ENCODE results near the gene KCTD16. TPM values are rescaled to one million over a fixed set of nuclear protein-coding genes. Genes with fewer than 3 reads are reported as not detected.

Gene KCTD16
- total RNA-seq, 1 experiment from 2014 or later: 0.08 TPM

- intact Hi-C loops (cut with micrococcal nuclease; ENCODE audit: unreplicated experiment) (no loop called here), in situ Hi-C loops (cut with HindIII; ENCODE audit: low pct_unique_long_range_greater_than_20kb, low sequenced_read_pairs) (no loop called here)
- no peaks in the 10 kb centered on the region for H3K27me3 ChIP-seq (ENCODE audit: control insufficient read depth, insufficient read depth, low read length)
- POLR2A ChIA-PET: no interaction called here
- DNase-seq (ENCODE audit: low read depth, low spot score) (no peak), ATAC-seq (peak; percentile 62; the same call in 1 of the 2 replicates)
- H3K27ac ChIP-seq (ENCODE audit: low read length): no peak overlapping the region
- H3K9me3 ChIP-seq (ENCODE audit: control insufficient read depth, insufficient read depth, low read depth, low read length): no peaks in the 10 kb centered on the region
- no peaks in the 10 kb centered on the region for H3K4me1 ChIP-seq (ENCODE audit: control insufficient read depth, insufficient read depth, low read length)
- TF ChIP-seq TCF7L2 (IDR thresholded peaks at IDR 0.05; ENCODE audit: low read depth, low read length) (no peak), CTCF (IDR thresholded peaks at IDR 0.05) (peak; percentile 72; the same call in 1 of the 2 replicates), REST (IDR thresholded peaks at IDR 0.05; ENCODE audit: insufficient read depth in 1 of 2, low read depth in 2 of 2, low read length in 1 of 2) (no peak)
- CTCF ChIA-PET: no interaction called here
- no peak overlapping the region for H3K4me3 ChIP-seq (ENCODE audit: low read depth in 2 of 2, low read length in 2 of 2)
- no peaks in the 10 kb centered on the region for H3K36me3 ChIP-seq (ENCODE audit: control insufficient read depth, insufficient read depth, low read length)
- BruUV-seq (replicated peaks): no TSS peak
Observed at GRCh38 chr5:144183254-144183889, 12.7 kb downstream of the KCTD16 start.

- ChIA-PET CTCF (no interaction called here), POLR2A (no interaction called here)
- H3K27ac ChIP-seq (ENCODE audit: low read length): no peak overlapping the region
- no peak for TF ChIP-seq SIN3A (IDR thresholded peaks at IDR 0.05; ENCODE audit: borderline replicate concordance, insufficient read depth, low read depth, low read length)
- no peak for TF ChIP-seq CTCF (IDR thresholded peaks at IDR 0.05)
- no peak for TF ChIP-seq REST (IDR thresholded peaks at IDR 0.05; ENCODE audit: insufficient read depth in 1 of 2, low read depth in 2 of 2, low read length in 1 of 2)
- TF ChIP-seq TCF7L2 (IDR thresholded peaks at IDR 0.05; ENCODE audit: low read depth, low read length): no peak
- TF ChIP-seq POLR2AphosphoS5 (IDR thresholded peaks at IDR 0.05; ENCODE audit: low read depth, low read length): no peak
- intact Hi-C loops (cut with micrococcal nuclease; ENCODE audit: unreplicated experiment) (no loop called here), in situ Hi-C loops (cut with HindIII; ENCODE audit: low pct_unique_long_range_greater_than_20kb, low sequenced_read_pairs) (no loop called here)
- DNase-seq (ENCODE audit: low read depth, low spot score) (no peak), ATAC-seq (no peak)
- H3K4me3 ChIP-seq (ENCODE audit: low read depth in 2 of 2, low read length in 2 of 2): no peak overlapping the region
- H3K36me3 ChIP-seq (ENCODE audit: control insufficient read depth, insufficient read depth, low read length): no peaks in the 10 kb centered on the region
- no peaks in the 10 kb centered on the region for H3K4me1 ChIP-seq (ENCODE audit: control insufficient read depth, insufficient read depth, low read length)
- H3K27me3 ChIP-seq (ENCODE audit: control insufficient read depth, insufficient read depth, low read length): peaks cover 14% of the 10 kb centered on the region; the same call in 1 of the 2 replicates
- H3K9me3 ChIP-seq (ENCODE audit: control insufficient read depth, insufficient read depth, low read depth, low read length): no peaks in the 10 kb centered on the region
- no TSS peak for BruUV-seq (replicated peaks)
Observed at GRCh38 chr5:144187699-144188294, 17.1 kb downstream of the KCTD16 start.

Data from Panc1 (cell line).